ENCODE measurements around the gene LRRC71.

- no peak for TF ChIP-seq RARB (CRISPR knock-in tag; IDR thresholded peaks at IDR 0.05)
- no peak for TF ChIP-seq CREB5 (CRISPR knock-in tag; IDR thresholded peaks at IDR 0.05; ENCODE audit: low read depth)
- TF ChIP-seq PATZ1 (CRISPR knock-in tag; IDR thresholded peaks at IDR 0.05; ENCODE audit: borderline replicate concordance), result no peak
- no peak for TF ChIP-seq ZNF70 (CRISPR knock-in tag; IDR thresholded peaks at IDR 0.05)
These were observed 25.5 kb upstream of the LRRC71 start for GRCh38 chr1:156894711-156895454.

Data from SK-N-SH treated with all-trans-retinoic acid at 6 μM for 48 hours (cell line).